Brain microvascular endothelial cell (primary cell): Measurements from ENCODE around the gene BHLHA15.

Experiments
- DNase-seq: peaks from one replicate; pipeline ENCODE4 v3.0.0-alpha.2; 2020
- H3K27ac ChIP-seq: fragments of 250-450 bp; sonication (Bioruptor Pico); 2 replicates; pipeline ENCODE4 v1.5.1; 2020; ENCODE audit warnings: mild to moderate bottlenecking, moderate library complexity
- H3K27me3 ChIP-seq: fragments of 250-450 bp; sonication (Bioruptor Pico); replicated peaks from 2 replicates; pipeline ENCODE4 v1.5.1; 2020; ENCODE audit warnings: mild to moderate bottlenecking
- H3K36me3 ChIP-seq: fragments of 250-450 bp; sonication (Bioruptor Pico); replicated peaks from 2 replicates; pipeline ENCODE4 v1.5.1; 2020; ENCODE audit warnings: mild to moderate bottlenecking
- H3K4me3 ChIP-seq: 2 replicates; pipeline ENCODE4 v1.5.1; 2011; ENCODE audit warnings: low read depth, mild to moderate bottlenecking, control low read depth, low read length, moderate library complexity
- CTCF ChIP-seq: IDR thresholded peaks from 2 replicates; pipeline ENCODE4 v1.5.1; 2011; ENCODE audit warnings: low read depth, mild to moderate bottlenecking, moderate library complexity, low read length, control low read depth, inconsistent platforms; ENCODE audit errors: missing control alignments
- in situ Hi-C: cut with HindIII; loops from 2 replicates; pipeline ENCODE4 v1.10.0; 2017; ENCODE audit warnings: low sequenced_read_pairs, low pct_ligation_motif_present

Gene BHLHA15

DNA sequence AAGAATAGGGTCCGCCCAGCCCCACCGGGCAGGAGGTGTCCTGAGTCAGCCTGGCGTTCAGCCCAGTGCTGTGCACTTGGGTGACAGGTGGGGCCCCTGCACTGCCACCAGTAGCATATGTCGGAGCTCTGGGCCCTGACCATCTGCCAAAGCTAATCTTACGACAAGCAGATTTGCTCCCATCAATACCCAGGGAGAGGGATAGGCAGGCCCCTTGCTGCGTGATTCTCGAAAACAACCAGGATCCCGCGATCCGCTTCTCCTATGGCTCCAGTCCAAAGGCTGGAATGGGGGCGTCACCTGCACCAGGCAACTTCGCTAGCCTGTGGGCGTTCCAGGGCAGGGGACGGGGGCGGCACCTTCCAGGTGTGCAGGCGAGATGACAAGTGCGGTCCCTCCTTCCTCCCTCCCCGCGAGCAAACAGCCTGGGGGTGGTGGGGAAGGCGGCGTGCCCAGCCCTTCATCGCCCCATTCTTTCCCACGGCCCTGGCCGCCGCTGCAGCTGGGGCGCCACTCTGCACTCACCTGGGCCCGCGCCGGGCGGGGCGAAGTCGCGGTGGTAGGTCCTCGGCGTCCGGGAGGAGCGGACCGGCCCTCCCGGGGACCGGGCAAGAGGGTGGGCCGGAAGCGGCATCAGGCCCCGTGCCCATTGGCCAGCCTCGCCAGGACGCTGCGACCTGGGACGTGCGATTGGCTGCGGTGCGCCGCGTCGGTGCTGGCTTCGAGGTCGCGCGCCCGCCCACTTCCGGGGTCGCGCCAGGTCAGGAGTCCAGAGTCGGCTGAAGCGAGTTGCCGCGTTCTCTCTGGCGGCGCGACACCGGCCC, 40.6 kb downstream of the BHLHA15 start, which contains the start of gene TECPR1:
TECPR1 (minus strand) TSS at position 632 of the 824 bp plus-strand sequence. CDS start 6,086 bp downstream, outside the sequence.
- peak; percentile 83 for DNase-seq
- TF ChIP-seq CTCF = peak; percentile 0
- in situ Hi-C loops = no loop called here

DNA sequence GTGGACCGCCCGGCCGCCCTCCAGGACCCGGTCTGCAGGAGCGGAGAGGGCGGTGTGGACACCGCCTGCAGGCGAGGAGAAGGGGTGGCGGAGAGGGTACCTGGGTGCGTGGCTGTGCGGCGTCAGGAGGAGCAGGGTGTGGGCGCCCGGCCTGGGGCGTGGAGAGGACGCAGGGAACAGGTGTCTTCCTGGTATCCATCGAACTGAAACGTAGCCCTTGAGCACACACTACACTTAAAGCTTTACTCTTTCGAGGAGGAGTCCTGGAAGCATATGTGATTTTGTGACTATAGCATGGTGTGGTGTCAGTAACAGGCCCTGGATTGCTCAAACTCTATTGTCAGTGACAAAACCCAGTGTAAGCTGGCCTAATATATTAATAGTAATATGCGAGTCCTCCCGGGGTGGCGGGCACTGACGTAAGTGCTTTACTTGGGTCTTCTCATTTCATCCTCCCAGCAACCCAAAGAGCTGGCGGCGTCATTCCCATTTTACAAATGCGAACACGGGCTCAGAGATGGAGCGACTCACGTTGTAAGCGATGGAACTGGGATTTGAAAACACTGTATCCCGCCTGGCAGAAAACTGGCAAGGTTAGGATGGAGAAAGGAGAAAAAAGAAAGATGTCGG, 41.3 kb downstream of the BHLHA15 start:
- Histone ChIP-seq H3K27me3 (no peaks in the 10 kb centered on the region), H3K4me3 (peak overlapping the region; percentile 89), H3K27ac (peak overlapping the region; percentile 56), H3K36me3 (peaks cover 6% of the 10 kb centered on the region)
- DNase-seq = no peak
- peak; percentile 14 for TF ChIP-seq CTCF
- in situ Hi-C loops = no loop called here

More for the DNA sequence above, 40.6 kb downstream of the BHLHA15 start, which contains the start of gene TECPR1:
- peaks cover 3% of the 10 kb centered on the region for H3K36me3 ChIP-seq
- H3K4me3 ChIP-seq = peak within 1 kb of the TSS; percentile 89
- H3K27me3 ChIP-seq = no peaks in the 10 kb centered on the region
- H3K27ac ChIP-seq = peak within 1 kb of the TSS; percentile 56

GRCh38 chr7:98254516-98254915, 43.3 kb downstream of the BHLHA15 start:
- Histone ChIP-seq H3K27me3 (no peaks in the 10 kb centered on the region), H3K4me3 (no peak overlapping the region), H3K27ac (no peak overlapping the region), H3K36me3 (peaks cover 6% of the 10 kb centered on the region)
- TF ChIP-seq CTCF = no peak
- no peak for DNase-seq
- in situ Hi-C loops = no loop called here

DNA sequence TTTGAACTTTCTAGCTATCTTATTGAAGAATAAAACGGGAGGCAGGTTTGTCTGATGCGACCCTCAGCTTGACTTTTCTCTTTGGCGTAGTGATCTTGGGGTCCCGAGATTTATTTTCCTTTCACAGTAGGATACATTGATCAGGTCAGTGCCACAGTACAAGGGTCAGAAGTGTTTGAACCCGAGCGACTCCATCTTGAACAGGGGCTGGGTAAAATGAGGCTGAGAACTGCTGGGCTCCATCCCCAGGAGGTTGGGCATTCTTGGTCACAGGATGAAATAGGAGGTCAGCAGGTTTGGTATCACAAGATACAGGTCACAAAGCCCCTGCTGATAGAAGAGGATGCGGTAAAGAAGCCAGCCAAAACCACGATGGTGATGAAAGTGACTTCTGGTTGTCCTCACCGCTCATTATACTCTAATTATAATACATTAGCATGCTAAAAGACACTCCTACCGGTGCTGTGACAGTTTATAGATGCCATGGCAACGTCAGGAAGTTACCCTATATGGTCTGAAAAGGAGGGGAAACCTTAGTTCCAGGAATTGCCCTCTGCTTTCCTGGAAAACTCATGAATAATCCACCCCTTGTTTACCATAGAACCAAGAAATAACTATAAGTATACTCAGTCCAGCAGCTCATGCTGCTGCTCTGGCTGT, 43.8 kb downstream of the BHLHA15 start:
- Histone ChIP-seq H3K27me3 (no peaks in the 10 kb centered on the region), H3K4me3 (no peak overlapping the region), H3K36me3 (peaks cover 6% of the 10 kb centered on the region), H3K27ac (no peak overlapping the region)
- in situ Hi-C loops = no loop called here
- no peak for TF ChIP-seq CTCF
- no peak for DNase-seq

DNA sequence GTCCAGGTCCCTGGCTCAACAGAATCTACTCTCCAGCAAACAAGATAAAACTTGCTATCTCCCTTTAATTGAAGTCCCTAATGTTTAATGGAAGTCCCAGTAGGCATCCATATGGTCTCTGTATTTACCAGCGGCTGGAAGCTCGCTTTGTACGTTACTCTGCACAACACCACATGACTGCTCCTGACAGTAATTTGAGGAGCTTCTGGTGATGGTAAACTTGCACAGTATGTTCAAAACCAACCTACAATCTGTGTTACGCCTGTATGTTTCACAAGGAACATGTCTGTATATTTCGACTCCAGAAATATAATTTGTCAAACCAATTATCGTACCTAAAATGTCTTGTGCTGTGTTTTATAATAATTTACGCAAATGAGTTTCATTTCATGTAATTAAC, 45.2 kb downstream of the BHLHA15 start:
- H3K4me3 ChIP-seq = no peak overlapping the region
- H3K27ac ChIP-seq = no peak overlapping the region
- peaks cover 6% of the 10 kb centered on the region for H3K36me3 ChIP-seq
- H3K27me3 ChIP-seq = no peaks in the 10 kb centered on the region
- no peak for TF ChIP-seq CTCF
- DNase-seq = no peak
- in situ Hi-C loops = no loop called here
